HEK293T (cell line): ENCODE results near the gene PJVK.
"Not testable (repeated sequence)": the region's sequence is repeated elsewhere in the genome, so short reads cannot be mapped to it uniquely, and the experiment has no call there.

Source experiments
- CTCF ChIA-PET: fragments of 350-600 bp; formaldehyde crosslinking; extraction: SDS; loops from one replicate; lab custom pipeline; 2021; ENCODE audit warnings: antibody characterized with exemption, inconsistent platforms; lab: Yijun Ruan, JAX
- POLR2A ChIA-PET: fragments of 350-600 bp; formaldehyde crosslinking; extraction: SDS; loops from one replicate; lab custom pipeline; 2020; ENCODE audit warnings: antibody characterized with exemption, inconsistent platforms; lab: Yijun Ruan, JAX
- DNase-seq: peaks from one replicate; pipeline ENCODE4 v3.0.0; 2012; ENCODE audit warnings: mixed read lengths; ENCODE audit errors: extremely low spot score
- ARNT ChIP-seq: fragments of 450-650 bp; IDR thresholded peaks from 2 replicates; pipeline ENCODE4 v1.6.1; 2017; ENCODE audit warnings: mild to moderate bottlenecking
- BHLHE40 ChIP-seq: fragments of 450-650 bp; IDR thresholded peaks from 2 replicates; pipeline ENCODE4 v1.6.1; 2016; ENCODE audit warnings: mild to moderate bottlenecking, moderate library complexity, borderline replicate concordance
- CTBP1 ChIP-seq: fragments of 450-650 bp; IDR thresholded peaks from 2 replicates; pipeline ENCODE4 v1.6.1; 2016; ENCODE audit warnings: borderline replicate concordance
- ELF4 ChIP-seq: fragments of 450-650 bp; IDR thresholded peaks from 2 replicates; pipeline ENCODE4 v1.6.1; 2017; ENCODE audit warnings: antibody characterized with exemption
- FOXA1 ChIP-seq: fragments of 450-650 bp; IDR thresholded peaks from 2 replicates; pipeline ENCODE4 v1.6.1; 2016; ENCODE audit warnings: mild to moderate bottlenecking
- FOXK2 ChIP-seq: fragments of 450-650 bp; IDR thresholded peaks from 2 replicates; pipeline ENCODE4 v1.6.1; 2016; ENCODE audit warnings: mild to moderate bottlenecking
- FOXM1 ChIP-seq: fragments of 450-650 bp; IDR thresholded peaks from 2 replicates; pipeline ENCODE4 v1.6.1; 2017; ENCODE audit warnings: mild to moderate bottlenecking, borderline replicate concordance
- HDGF ChIP-seq: fragments of 450-650 bp; IDR thresholded peaks from 2 replicates; pipeline ENCODE4 v1.6.1; 2017; ENCODE audit warnings: antibody characterized with exemption, borderline replicate concordance
- L3MBTL2 ChIP-seq: fragments of 450-650 bp; conservative IDR thresholded peaks from 2 replicates; pipeline ENCODE4 v1.6.1; 2016; ENCODE audit warnings: mild to moderate bottlenecking
- LEF1 ChIP-seq: fragments of 450-650 bp; IDR thresholded peaks from 2 replicates; pipeline ENCODE4 v1.6.1; 2017; ENCODE audit warnings: mild to moderate bottlenecking, borderline replicate concordance
- NFRKB ChIP-seq: fragments of 450-650 bp; IDR thresholded peaks from 2 replicates; pipeline ENCODE4 v1.6.1; 2016; ENCODE audit warnings: mild to moderate bottlenecking, moderate library complexity
- PKNOX1 ChIP-seq: fragments of 450-650 bp; IDR thresholded peaks from 2 replicates; pipeline ENCODE4 v1.6.1; 2016
- SP1 ChIP-seq: fragments of 450-650 bp; IDR thresholded peaks from 2 replicates; pipeline ENCODE4 v1.6.1; 2017
- SUZ12 ChIP-seq: fragments of 450-650 bp; IDR thresholded peaks from 2 replicates; pipeline ENCODE4 v1.6.1; 2016; ENCODE audit warnings: mild to moderate bottlenecking
- TARDBP ChIP-seq: fragments of 450-650 bp; IDR thresholded peaks from 2 replicates; pipeline ENCODE4 v1.6.1; 2016
- ZNF384 ChIP-seq: fragments of 450-650 bp; IDR thresholded peaks from 2 replicates; pipeline ENCODE4 v1.6.1; 2016

PJVK gene

GRCh38 chr2:178420463-178420999, 30.6 kb upstream of the PJVK start:
- DNase-seq: no peak
- no peak for TF ChIP-seq SUZ12
- no peak for TF ChIP-seq FOXA1
- TF ChIP-seq ARNT: no peak
- TF ChIP-seq PKNOX1: no peak
- TF ChIP-seq CTBP1: no peak
- no peak for TF ChIP-seq L3MBTL2
- no peak for TF ChIP-seq LEF1
- TF ChIP-seq ELF4: no peak
- no peak for TF ChIP-seq SP1
- no peak for TF ChIP-seq BHLHE40
- no peak for TF ChIP-seq NFRKB
- no peak for TF ChIP-seq HDGF
- no peak for TF ChIP-seq FOXK2
- TF ChIP-seq ZNF384: no peak
- no peak for TF ChIP-seq FOXM1
- no peak for TF ChIP-seq TARDBP
- POLR2A ChIA-PET: interaction anchor here (0.7 to 1.5 kb wide), 2 partner anchors 8 to 30 kb away, joined by 4 read pairs; partner anchors contain the start of genes PJVK and PRKRA
- CTCF ChIA-PET: interaction anchor here (1.6 kb wide), 1 partner anchor 10 kb away, joined by 4 read pairs; no protein-coding TSS in a partner anchor

- POLR2A ChIA-PET: no interaction called here
- no peak for DNase-seq
- CTCF ChIA-PET: no interaction called here
- TF ChIP-seq BHLHE40 (no peak), L3MBTL2 (no peak), FOXA1 (no peak), FOXK2 (no peak)
These were observed 29.1 kb upstream of the PJVK start for GRCh38 chr2:178422097-178422496.

GRCh38 chr2:178423746-178424145, 27.4 kb upstream of the PJVK start:
- POLR2A ChIA-PET, CTCF ChIA-PET, DNase-seq: not testable (repeated sequence)

- ChIA-PET POLR2A (no interaction called here), CTCF (interaction anchor here (0.7 kb wide), 2 partner anchors 26 to 450 kb away, joined by 3 to 4 read pairs; partner anchors contain the start of genes PJVK and PRKRA)
- no peak for DNase-seq
- TF ChIP-seq FOXA1 (no peak), L3MBTL2 (no peak), ARNT (no peak), FOXK2 (no peak), NFRKB (no peak), BHLHE40 (no peak), FOXM1 (no peak), HDGF (no peak), LEF1 (no peak), SP1 (no peak), SUZ12 (no peak), CTBP1 (no peak), PKNOX1 (no peak), ELF4 (no peak), ZNF384 (no peak), TARDBP (no peak)
These were observed 25.8 kb upstream of the PJVK start for GRCh38 chr2:178425255-178425827.

GRCh38 chr2:178426388-178426787, 24.8 kb upstream of the PJVK start:
- TF ChIP-seq ARNT (no peak), HDGF (no peak), TARDBP (no peak)
- ChIA-PET POLR2A (interaction anchor here (1.0 kb wide), 1 partner anchor 25 kb away, joined by 3 read pairs; the partner anchor contains the start of genes PJVK and PRKRA), CTCF (interaction anchor here (0.5 kb wide), 1 partner anchor 37 kb away, joined by 3 read pairs; no protein-coding TSS in a partner anchor)
- DNase-seq: no peak

- ChIA-PET CTCF (interaction anchor here (2.0 kb wide), 1 partner anchor 13 kb away, joined by 10 read pairs; no protein-coding TSS in a partner anchor), POLR2A (interaction anchor here (1.0 to 1.9 kb wide), 3 partner anchors 13 to 24 kb away, joined by 3 to 13 read pairs (median 8); partner anchors contain the start of genes PJVK and PRKRA)
- TF ChIP-seq BHLHE40: no peak
- TF ChIP-seq NFRKB: no peak
- TF ChIP-seq TARDBP: no peak
- no peak for TF ChIP-seq PKNOX1
- no peak for TF ChIP-seq ELF4
- no peak for TF ChIP-seq FOXM1
- TF ChIP-seq SP1: no peak
- TF ChIP-seq FOXK2: no peak
- TF ChIP-seq SUZ12: no peak
- no peak for TF ChIP-seq FOXA1
- no peak for TF ChIP-seq LEF1
- DNase-seq: no peak
These were observed 23.7 kb upstream of the PJVK start for GRCh38 chr2:178427458-178427857.

GRCh38 chr2:178428396-178428806, 22.8 kb upstream of the PJVK start:
- no peak for TF ChIP-seq SUZ12
- CTCF ChIA-PET: interaction anchor here (0.8 to 2.0 kb wide), 2 partner anchors 14 to 33 kb away, joined by 3 to 10 read pairs; no protein-coding TSS in a partner anchor
- POLR2A ChIA-PET: interaction anchor here (1.1 to 1.9 kb wide), 3 partner anchors 9 to 23 kb away, joined by 4 to 13 read pairs (median 8); partner anchors contain the start of genes PJVK and PRKRA
- no peak for DNase-seq
